ENCODE measurements around the gene LSP1. TPM values are rescaled to one million over a fixed set of nuclear protein-coding genes. Genes with fewer than 3 reads are reported as not detected.

Gene LSP1
- total and polyA plus RNA-seq, 2 of the 8 experiments (the other 6 are each of a cell fraction or from before 2014, with no cell fraction given) = 0.03 TPM; not detected in 1

DNA sequence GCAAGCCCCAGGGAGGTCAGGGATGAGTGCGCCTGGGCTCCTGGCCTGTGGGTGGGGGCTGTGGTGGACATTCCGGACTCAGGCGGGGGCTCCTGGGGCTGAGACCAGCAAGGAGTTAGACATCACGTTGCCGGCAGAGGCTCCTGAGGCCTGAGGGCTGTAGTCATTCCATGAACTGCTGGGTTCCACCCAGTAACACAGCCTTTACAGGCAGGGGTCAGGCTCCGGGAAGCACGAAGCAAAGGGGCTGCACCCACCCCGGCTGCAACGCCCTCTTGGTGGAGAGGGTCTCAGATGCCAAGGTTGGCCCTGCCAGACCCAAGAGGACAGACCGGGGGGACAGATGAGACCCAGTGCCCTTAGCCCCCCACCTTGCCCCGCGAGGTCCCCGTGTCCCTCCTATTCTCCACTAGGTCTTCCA lies 75.6 kb downstream of the LSP1 start:
- ChIA-PET CTCF (ENCODE audit: partially characterized antibody) (interaction anchor here (0.7 to 2.9 kb wide), 4 partner anchors 11 to 361 kb away, joined by 3 to 11 read pairs (median 4); no protein-coding TSS in a partner anchor), POLR2A (ENCODE audit: partially characterized antibody) (no interaction called here)
- DNase-seq (ENCODE audit: low read depth in 1 of 2, low spot score in 2 of 2) (no peak), FAIRE-seq (no peak)
- H2AK5ac ChIP-seq (ENCODE audit: low read depth, low read length) = no peak overlapping the region
- H3K4me3 ChIP-seq (ENCODE audit: extremely low read depth in 1 of 4, insufficient read depth in 2 of 4, low read depth in 3 of 4, low read length in 4 of 4) = no peak overlapping the region
- no peaks in the 10 kb centered on the region for H3K79me1 ChIP-seq (ENCODE audit: low read depth, low read length)
- no peak overlapping the region for H2BK20ac ChIP-seq (ENCODE audit: low read length)
- H3K56ac ChIP-seq (replicated peaks; ENCODE audit: insufficient read length, low read depth, low read length) = no peak overlapping the region
- no peak overlapping the region for H3K14ac ChIP-seq (ENCODE audit: insufficient read length)
- H3K18ac ChIP-seq (ENCODE audit: extremely low read depth, low read length) = no peak overlapping the region
- no peak overlapping the region for H4K5ac ChIP-seq (ENCODE audit: insufficient read length, low read depth, low read length)
- no peak overlapping the region for H3K4ac ChIP-seq (replicated peaks; ENCODE audit: insufficient read length, low read depth, low read length)
- WGBS, 2 experiments (ENCODE audit: extremely low coverage in 1 of 2, insufficient coverage in 1 of 2, insufficient read length in 1 of 2, insufficient replicate concordance in 2 of 2, low coverage in 1 of 2, low lambda C conversion rate in 2 of 2, missing lambda C conversion rate in 1 of 2) = 80% methylated on average over 7 of the region's 13 CpGs; no CpG with 5 or more reads in 1 of the 2 experiments
- H3K23ac ChIP-seq (ENCODE audit: insufficient read length) = no peak overlapping the region
- no peak overlapping the region for H3K27ac ChIP-seq (ENCODE audit: low read depth, low read length)
- H4K8ac ChIP-seq (ENCODE audit: extremely low read depth, insufficient read depth, low read length) = peak overlapping the region; percentile 68; the same call in 1 of the 2 replicates
- no peak overlapping the region for H4K91ac ChIP-seq (replicated peaks; ENCODE audit: insufficient read length, low read length)
- H3K36me3 ChIP-seq (ENCODE audit: control insufficient read depth in 2 of 4, insufficient read depth in 4 of 4, low read length in 3 of 4) = no peaks in the 10 kb centered on the region
- H4K20me1 ChIP-seq (replicated peaks in 1 of 2; ENCODE audit: control insufficient read depth in 1 of 2, insufficient read depth in 2 of 2, low read length in 2 of 2) = no peaks in the 10 kb centered on the region
- no peak overlapping the region for H2AFZ ChIP-seq (ENCODE audit: low read length)
- no peak overlapping the region for H2BK15ac ChIP-seq (ENCODE audit: low read length)
- H3K4me1 ChIP-seq (replicated peaks in 1 of 4; ENCODE audit: control insufficient read depth in 3 of 4, insufficient read depth in 4 of 4, low read length in 3 of 4) = peaks cover 0 to 3% (median 0%) of the 10 kb centered on the region in 4 experiments; a peak in 3 of 7 replicates
- H3K9me3 ChIP-seq (ENCODE audit: insufficient read depth in 2 of 2, low read depth in 1 of 2, low read length in 1 of 2) = no peaks in the 10 kb centered on the region
- no peak overlapping the region for H2BK5ac ChIP-seq (ENCODE audit: low read depth, low read length)
- H3K9ac ChIP-seq (replicated peaks in 1 of 4; ENCODE audit: extremely low read depth in 1 of 4, low read depth in 3 of 4, low read length in 3 of 4) = no peak overlapping the region
- H3K23me2 ChIP-seq (ENCODE audit: low read depth, low read length) = peaks cover 4% of the 10 kb centered on the region; the same call in 1 of the 2 replicates
- H3K79me2 ChIP-seq (ENCODE audit: control insufficient read depth in 1 of 2, insufficient read depth in 2 of 2, low read length in 2 of 2) = no peaks in the 10 kb centered on the region
- no peaks in the 10 kb centered on the region for H3K27me3 ChIP-seq (replicated peaks in 1 of 4; ENCODE audit: control insufficient read depth in 3 of 4, extremely low read depth in 1 of 4, insufficient read depth in 3 of 4, low read length in 3 of 4)
- H2BK120ac ChIP-seq (replicated peaks; ENCODE audit: low read depth, low read length) = no peak overlapping the region
- no peak overlapping the region for H2BK12ac ChIP-seq (ENCODE audit: low read depth, low read length)
- no peak overlapping the region for H3K4me2 ChIP-seq (ENCODE audit: insufficient read depth in 1 of 2, low read depth in 2 of 2, low read length in 2 of 2)

All from H1 (cell line).